IPS-18c (cell line): ENCODE measurements around the gene SLC35F5.
"Not testable (repeated sequence)": the region's sequence is repeated elsewhere in the genome, so short reads cannot be mapped to it uniquely, and the experiment has no call there.

ENCODE experiments used
- H3K4me3 ChIP-seq: 2 replicates; pipeline ENCODE4 v1.7.0; 2013; ENCODE audit warnings: low read depth, mild to moderate bottlenecking, low read length, moderate library complexity; ENCODE audit not compliant: insufficient read depth
- H3K9me3 ChIP-seq: one replicate; pipeline ENCODE4 v1.6.1; 2013; ENCODE audit warnings: mild to moderate bottlenecking, low read length, moderate library complexity; ENCODE audit not compliant: control insufficient read depth, insufficient read depth

The SLC35F5 gene

GRCh38 chr2:113707106-113707505 lies 49.3 kb downstream of the SLC35F5 start:
- H3K9me3 ChIP-seq, result no peaks in the 10 kb centered on the region
- no peak overlapping the region for H3K4me3 ChIP-seq

- Histone ChIP-seq H3K9me3 (no peaks in the 10 kb centered on the region), H3K4me3 (no peak overlapping the region)
Measured at GRCh38 chr2:113705982-113706523, 50.4 kb downstream of the SLC35F5 start.

- H3K9me3 ChIP-seq, H3K4me3 ChIP-seq: not testable (repeated sequence)
Measured at GRCh38 chr2:113704300-113704993, 52.0 kb downstream of the SLC35F5 start.

GRCh38 chr2:113703386-113704299 lies 52.8 kb downstream of the SLC35F5 start:
- no peaks in the 10 kb centered on the region for H3K9me3 ChIP-seq
- H3K4me3 ChIP-seq, result no peak overlapping the region

- H3K9me3 ChIP-seq, result no peaks in the 10 kb centered on the region
- no peak overlapping the region for H3K4me3 ChIP-seq
Measured at GRCh38 chr2:113700186-113700841, 56.1 kb downstream of the SLC35F5 start.

- Histone ChIP-seq H3K4me3 (no peak overlapping the region), H3K9me3 (no peaks in the 10 kb centered on the region)
Measured at GRCh38 chr2:113698892-113699447, 57.5 kb downstream of the SLC35F5 start.

- not testable (repeated sequence) for H3K4me3 ChIP-seq, H3K9me3 ChIP-seq
Measured at GRCh38 chr2:113698251-113698650, 58.2 kb downstream of the SLC35F5 start.

GRCh38 chr2:113697516-113697915 lies 58.9 kb downstream of the SLC35F5 start:
- no peak overlapping the region for H3K4me3 ChIP-seq
- H3K9me3 ChIP-seq, result no peaks in the 10 kb centered on the region

GRCh38 chr2:113694438-113694837 lies 62.0 kb downstream of the SLC35F5 start:
- no peak overlapping the region for H3K4me3 ChIP-seq
- H3K9me3 ChIP-seq, result no peaks in the 10 kb centered on the region

- no peak overlapping the region for H3K4me3 ChIP-seq
- H3K9me3 ChIP-seq, result no peaks in the 10 kb centered on the region
Measured at GRCh38 chr2:113692698-113693428, 63.6 kb downstream of the SLC35F5 start.

- H3K9me3 ChIP-seq, H3K4me3 ChIP-seq: not testable (repeated sequence)
Measured at GRCh38 chr2:113690871-113691270, 65.6 kb downstream of the SLC35F5 start.

- Histone ChIP-seq H3K4me3 (no peak overlapping the region), H3K9me3 (no peaks in the 10 kb centered on the region)
Measured at GRCh38 chr2:113686537-113686936, 69.9 kb downstream of the SLC35F5 start.

GRCh38 chr2:113685471-113685870 lies 71.0 kb downstream of the SLC35F5 start:
- Histone ChIP-seq H3K9me3 (no peaks in the 10 kb centered on the region), H3K4me3 (no peak overlapping the region)

- Histone ChIP-seq H3K9me3 (no peaks in the 10 kb centered on the region), H3K4me3 (no peak overlapping the region)
Measured at GRCh38 chr2:113679457-113679856, 77.0 kb downstream of the SLC35F5 start.

GRCh38 chr2:113677330-113677729 lies 79.1 kb downstream of the SLC35F5 start:
- no peak overlapping the region for H3K4me3 ChIP-seq

GRCh38 chr2:113676623-113677266 lies 79.7 kb downstream of the SLC35F5 start:
- H3K9me3 ChIP-seq, result no peaks in the 10 kb centered on the region
- no peak overlapping the region for H3K4me3 ChIP-seq

More at GRCh38 chr2:113677330-113677729, 79.1 kb downstream of the SLC35F5 start:
- H3K9me3 ChIP-seq, result no peaks in the 10 kb centered on the region
